Measurements from ENCODE around the gene TBC1D3B. TPM values are rescaled to one million over a fixed set of nuclear protein-coding genes. Genes with fewer than 3 reads are reported as not detected.
A peak's percentile ranks its signal among the peaks of the same experiment; 100 is the strongest.

The TBC1D3B gene
- total RNA-seq, 3 donors from 2014 or later (not counting 1 experiment from before 2014, with no cell fraction given) = 4.3 to 10.7 (median 8.2) TPM

DNA sequence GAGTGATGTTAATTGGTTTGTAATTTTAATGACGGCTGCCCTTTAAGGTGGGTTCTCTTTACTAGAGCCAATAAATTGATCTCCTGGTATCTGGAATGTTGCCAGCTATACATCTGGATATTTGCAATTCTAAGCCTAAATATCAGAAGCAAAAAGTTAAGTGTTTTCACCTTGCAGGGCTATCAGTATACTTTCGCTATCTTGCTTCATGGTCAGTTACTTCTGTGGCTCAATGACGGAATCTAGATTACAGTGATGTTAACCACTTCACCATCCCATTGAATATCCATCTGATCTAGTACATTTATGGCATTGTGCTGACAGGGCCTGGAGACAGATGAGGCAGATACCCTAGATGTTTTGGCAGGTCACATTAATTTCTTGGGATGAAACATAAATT is 44.5 kb downstream of the TBC1D3B start:
- peaks cover 15% of the 10 kb centered on the region for H3K4me1 ChIP-seq (ENCODE audit: control insufficient read depth, insufficient read depth, low read length)
- peaks cover 0 to 2% of the 10 kb centered on the region in 2 donors for H3K27me3 Mint-ChIP-seq (ENCODE audit: low read depth in 2 of 2)

DNA sequence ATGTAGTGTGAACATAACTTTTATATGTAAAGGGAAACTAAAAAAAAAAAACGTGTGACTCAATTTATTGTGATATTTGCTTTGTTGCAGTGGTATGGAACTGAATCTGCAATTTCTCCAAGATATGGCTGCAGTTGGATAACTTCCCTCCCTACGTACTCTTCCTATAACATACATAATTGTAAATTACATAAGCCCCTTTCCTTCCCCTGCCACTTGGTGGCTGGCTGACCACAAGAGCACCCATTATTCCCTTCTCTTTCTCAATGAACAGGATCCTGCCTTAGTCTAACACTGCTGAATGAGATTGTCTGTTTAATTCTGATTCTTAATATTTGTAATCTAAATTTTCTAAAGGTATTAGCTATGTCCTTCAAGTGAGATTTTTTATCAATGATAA is 45.0 kb downstream of the TBC1D3B start:
- Mint-ChIP-seq H3K4me3 (no peak overlapping the region), H3K27ac (peak overlapping the region; percentile 46 to 49), H3K36me3 (peaks cover 26% of the 10 kb centered on the region), H3K27me3 (ENCODE audit: low read depth in 2 of 2) (peaks cover 0 to 2% of the 10 kb centered on the region in 2 donors), H3K4me1 (peaks cover 44 to 77% of the 10 kb centered on the region in 2 donors), H3K9me3 (no peaks in the 10 kb centered on the region)
- TF ChIP-seq CTCF (IDR thresholded peaks at IDR 0.05) = no peak
- Histone ChIP-seq H3K9me3 (ENCODE audit: control insufficient read depth, insufficient read depth, low read length) (no peaks in the 10 kb centered on the region), H3K36me3 (ENCODE audit: control insufficient read depth, insufficient read depth, low read length) (peaks cover 3% of the 10 kb centered on the region), H3K27ac (ENCODE audit: low read length) (no peak overlapping the region), H3K27me3 (ENCODE audit: control insufficient read depth, insufficient read depth, low read length) (no peaks in the 10 kb centered on the region), H3K4me3 (ENCODE audit: low read length) (no peak overlapping the region), H3K4me1 (ENCODE audit: control insufficient read depth, insufficient read depth, low read length) (peaks cover 21% of the 10 kb centered on the region)
- ATAC-seq (no peak), DNase-seq (no peak)
- WGBS (ENCODE audit: insufficient coverage) = 64% methylated on average over 2 of the region's 2 CpGs
- intact Hi-C loops (cut with micrococcal nuclease) = no loop called here

More for the DNA sequence above, 44.5 kb downstream of the TBC1D3B start:
- Histone ChIP-seq H3K9me3 (ENCODE audit: control insufficient read depth, insufficient read depth, low read length) (no peaks in the 10 kb centered on the region), H3K27me3 (ENCODE audit: control insufficient read depth, insufficient read depth, low read length) (no peaks in the 10 kb centered on the region), H3K27ac (ENCODE audit: low read length) (no peak overlapping the region), H3K36me3 (ENCODE audit: control insufficient read depth, insufficient read depth, low read length) (peaks cover 3% of the 10 kb centered on the region), H3K4me3 (ENCODE audit: low read length) (no peak overlapping the region)
- Mint-ChIP-seq H3K4me1 (peaks cover 41 to 75% of the 10 kb centered on the region in 2 donors), H3K9me3 (no peaks in the 10 kb centered on the region), H3K4me3 (no peak overlapping the region), H3K27ac (peak overlapping the region; percentile 46 to 49), H3K36me3 (peaks cover 31% of the 10 kb centered on the region)
- ATAC-seq (no peak), DNase-seq (no peak)
- no peak for TF ChIP-seq CTCF (IDR thresholded peaks at IDR 0.05)
- 91% methylated on average over 3 of the region's 3 CpGs for WGBS (ENCODE audit: insufficient coverage)
- intact Hi-C loops (cut with micrococcal nuclease) = no loop called here

DNA sequence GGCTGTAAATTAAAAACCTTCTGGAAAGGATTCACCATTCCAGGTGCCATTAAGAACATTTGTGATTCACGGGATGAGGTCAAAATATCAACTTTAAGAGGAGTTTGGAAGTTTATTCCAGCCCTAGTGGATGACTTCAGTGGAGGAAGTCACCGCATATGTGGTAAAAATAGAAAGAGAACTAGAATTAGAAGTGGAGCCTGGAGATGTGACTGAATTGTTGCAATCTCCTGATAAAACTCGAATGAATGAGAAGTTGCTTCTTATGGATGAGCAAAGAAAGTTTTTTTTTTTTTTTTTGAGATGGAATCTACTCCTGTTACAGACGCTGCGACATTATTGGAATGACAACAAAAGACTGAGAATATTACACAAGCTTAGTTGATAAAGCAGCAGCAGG is 46.1 kb downstream of the TBC1D3B start:
- H3K4me1 Mint-ChIP-seq = peaks cover 44 to 77% of the 10 kb centered on the region in 2 donors
- H3K27me3 Mint-ChIP-seq (ENCODE audit: low read depth in 2 of 2) = peaks cover 0 to 2% of the 10 kb centered on the region in 2 donors
- intact Hi-C loops (cut with micrococcal nuclease) = no loop called here
- no peak for DNase-seq
- no peak overlapping the region for H3K4me3 ChIP-seq (ENCODE audit: low read length)
- H3K27ac ChIP-seq (ENCODE audit: low read length) = no peak overlapping the region
- no peaks in the 10 kb centered on the region for H3K27me3 ChIP-seq (ENCODE audit: control insufficient read depth, insufficient read depth, low read length)
- no peak for ATAC-seq
- H3K9me3 Mint-ChIP-seq = no peaks in the 10 kb centered on the region
- 78% methylated on average over 5 of the region's 5 CpGs for WGBS (ENCODE audit: insufficient coverage)
- no peak overlapping the region for H3K4me3 Mint-ChIP-seq
- peaks cover 16% of the 10 kb centered on the region for H3K36me3 Mint-ChIP-seq
- peaks cover 3% of the 10 kb centered on the region for H3K36me3 ChIP-seq (ENCODE audit: control insufficient read depth, insufficient read depth, low read length)
- H3K4me1 ChIP-seq (ENCODE audit: control insufficient read depth, insufficient read depth, low read length) = peaks cover 22% of the 10 kb centered on the region
- peaks cover 9% of the 10 kb centered on the region for H3K9me3 ChIP-seq (ENCODE audit: control insufficient read depth, insufficient read depth, low read length)
- TF ChIP-seq CTCF (IDR thresholded peaks at IDR 0.05) = no peak
- H3K27ac Mint-ChIP-seq = no peak overlapping the region

DNA sequence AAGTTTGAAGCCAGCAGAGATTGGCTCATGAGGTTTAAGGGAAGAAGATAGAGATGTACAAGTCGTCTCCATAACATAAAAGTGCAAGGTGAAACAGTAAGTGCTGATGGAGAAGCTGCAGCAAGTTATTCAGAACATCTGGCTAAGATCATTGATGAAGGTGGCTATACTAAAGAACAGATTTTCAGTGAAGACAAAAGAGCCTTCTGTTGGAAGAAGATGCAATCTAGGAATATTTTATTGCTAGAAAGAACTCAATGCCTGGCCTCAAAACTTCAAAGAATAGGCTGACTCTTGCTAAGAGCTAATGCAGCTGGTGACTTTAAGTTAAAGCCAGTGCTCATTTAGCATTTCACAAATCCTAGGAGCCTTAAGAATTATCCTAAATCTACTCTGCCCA is 46.8 kb downstream of the TBC1D3B start:
- WGBS (ENCODE audit: insufficient coverage) = 88% methylated on average over 1 of the region's 1 CpG
- intact Hi-C loops (cut with micrococcal nuclease) = no loop called here
- no peak overlapping the region for H3K27ac ChIP-seq (ENCODE audit: low read length)
- H3K36me3 ChIP-seq (ENCODE audit: control insufficient read depth, insufficient read depth, low read length) = no peaks in the 10 kb centered on the region
- no peaks in the 10 kb centered on the region for H3K27me3 ChIP-seq (ENCODE audit: control insufficient read depth, insufficient read depth, low read length)
- Mint-ChIP-seq H3K4me1 (peaks cover 41 to 73% of the 10 kb centered on the region in 2 donors), H3K27ac (peak overlapping the region; percentile 5 to 28), H3K9me3 (no peaks in the 10 kb centered on the region), H3K4me3 (no peak overlapping the region), H3K27me3 (ENCODE audit: low read depth in 2 of 2) (peaks cover 0 to 2% of the 10 kb centered on the region in 2 donors), H3K36me3 (peaks cover 16% of the 10 kb centered on the region)
- peaks cover 15% of the 10 kb centered on the region for H3K9me3 ChIP-seq (ENCODE audit: control insufficient read depth, insufficient read depth, low read length)
- peaks cover 22% of the 10 kb centered on the region for H3K4me1 ChIP-seq (ENCODE audit: control insufficient read depth, insufficient read depth, low read length)
- no peak overlapping the region for H3K4me3 ChIP-seq (ENCODE audit: low read length)
- ATAC-seq (no peak), DNase-seq (no peak)
- TF ChIP-seq CTCF (IDR thresholded peaks at IDR 0.05) = no peak

All from natural killer cell (primary cell).